PC-9 (cell line): Measurements from ENCODE around the gene CMKLR1.

Experiments used
- EZH2 ChIP-seq: fragments of 200-600 bp; sonication (generic); IDR thresholded peaks from 2 replicates; pipeline ENCODE4 v1.8.0; 2017; ENCODE audit warnings: antibody characterized with exemption, low read depth
- TF ChIP-seq, protein P1 (sequence below): fragments of 200-600 bp; sonication (generic); conservative IDR thresholded peaks from 2 replicates; pipeline ENCODE4 v1.6.1; 2017; ENCODE audit warnings: mixed run types, antibody characterized with exemption, mild to moderate bottlenecking, moderate library complexity

DNA sequence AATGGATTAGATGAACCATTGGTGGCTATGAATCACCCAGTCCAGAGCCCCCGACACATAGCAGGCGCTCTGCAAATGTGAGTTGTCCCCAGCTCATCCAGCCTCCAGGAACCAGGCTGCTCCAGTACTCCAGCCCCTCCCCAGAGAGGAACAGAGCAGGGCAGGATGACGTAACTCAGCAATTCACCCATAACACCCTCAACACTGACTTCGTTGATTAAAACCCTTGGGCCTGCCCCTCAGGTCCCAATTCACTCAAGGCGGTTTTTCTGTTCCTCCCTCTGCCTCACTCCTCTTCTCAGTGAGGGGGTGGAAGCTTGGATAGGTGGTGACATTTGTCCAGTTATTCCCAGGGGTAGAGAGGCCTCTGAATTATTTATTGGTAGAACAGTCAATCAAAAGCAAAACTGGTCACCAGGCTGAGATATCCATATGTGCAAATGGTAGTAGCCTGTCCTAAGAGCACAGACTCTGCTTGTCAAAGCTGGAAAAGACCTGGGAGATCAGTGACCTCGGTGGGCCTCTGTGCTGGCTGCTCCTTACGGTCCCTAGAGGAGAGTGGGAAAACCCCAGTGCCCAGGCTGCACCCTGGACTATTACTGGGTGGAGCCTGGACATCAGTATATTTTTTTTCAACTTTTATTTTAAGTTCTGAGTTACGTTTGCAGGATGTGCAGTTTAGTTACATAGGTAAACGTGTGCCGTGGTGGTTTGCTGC, 97.0 kb downstream of the CMKLR1 start:
- TF ChIP-seq, protein P1, sequence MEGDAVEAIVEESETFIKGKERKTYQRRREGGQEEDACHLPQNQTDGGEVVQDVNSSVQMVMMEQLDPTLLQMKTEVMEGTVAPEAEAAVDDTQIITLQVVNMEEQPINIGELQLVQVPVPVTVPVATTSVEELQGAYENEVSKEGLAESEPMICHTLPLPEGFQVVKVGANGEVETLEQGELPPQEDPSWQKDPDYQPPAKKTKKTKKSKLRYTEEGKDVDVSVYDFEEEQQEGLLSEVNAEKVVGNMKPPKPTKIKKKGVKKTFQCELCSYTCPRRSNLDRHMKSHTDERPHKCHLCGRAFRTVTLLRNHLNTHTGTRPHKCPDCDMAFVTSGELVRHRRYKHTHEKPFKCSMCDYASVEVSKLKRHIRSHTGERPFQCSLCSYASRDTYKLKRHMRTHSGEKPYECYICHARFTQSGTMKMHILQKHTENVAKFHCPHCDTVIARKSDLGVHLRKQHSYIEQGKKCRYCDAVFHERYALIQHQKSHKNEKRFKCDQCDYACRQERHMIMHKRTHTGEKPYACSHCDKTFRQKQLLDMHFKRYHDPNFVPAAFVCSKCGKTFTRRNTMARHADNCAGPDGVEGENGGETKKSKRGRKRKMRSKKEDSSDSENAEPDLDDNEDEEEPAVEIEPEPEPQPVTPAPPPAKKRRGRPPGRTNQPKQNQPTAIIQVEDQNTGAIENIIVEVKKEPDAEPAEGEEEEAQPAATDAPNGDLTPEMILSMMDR: no peak
- no peak for TF ChIP-seq EZH2
